Spleen (tissue), 11 donors: Measurements from ENCODE around the gene ZMYM4. TPM values are rescaled to one million over a fixed set of nuclear protein-coding genes. Genes with fewer than 3 reads are reported as not detected.

Experiments
- DNase-seq: peaks from one replicate; pipeline ENCODE4 v3.0.0-alpha.2; 2020
- H3K27ac ChIP-seq, 8 donors: fragments of 200-600 bp; sonication (generic) in 7 of 8; 1 replicate in 4 of 8; 2 replicates in 4 of 8; pipeline versions ENCODE4 v1.5.0 to v1.8.0; 2016 to 2021; ENCODE audit warnings: inconsistent platforms in 4 of 8, mild to moderate bottlenecking in 4 of 8, moderate library complexity in 1 of 8
- H3K27me3 ChIP-seq, 7 donors: fragments of 200-600 bp; sonication (generic) in 6 of 7; replicated peaks in 1 of 7; 1 replicate in 4 of 7; 2 replicates in 3 of 7; pipeline versions ENCODE4 v1.5.0 to v1.8.0; 2016 to 2021; ENCODE audit warnings: inconsistent platforms in 3 of 7, mild to moderate bottlenecking in 1 of 7
- H3K36me3 ChIP-seq, 6 donors: fragments of 200-600 bp; sonication (generic) in 5 of 6; 1 replicate in 4 of 6; 2 replicates in 2 of 6; pipeline versions ENCODE4 v1.5.0 to v1.8.0; 2016 to 2021; ENCODE audit warnings: inconsistent platforms in 2 of 6
- H3K4me1 ChIP-seq, 6 donors: fragments of 200-600 bp; sonication (generic) in 5 of 6; 1 replicate in 3 of 6; 2 replicates in 3 of 6; pipeline versions ENCODE4 v1.5.0 to v1.8.0; 2016 to 2021; ENCODE audit warnings: inconsistent platforms in 3 of 6
- H3K4me3 ChIP-seq, 8 donors: fragments of 200-600 bp; sonication (generic) in 7 of 8; 1 replicate in 4 of 8; 2 replicates in 4 of 8; pipeline versions ENCODE4 v1.5.0 to v1.8.0; 2016 to 2021; ENCODE audit warnings: inconsistent platforms in 4 of 8, mild to moderate bottlenecking in 4 of 8, moderate library complexity in 2 of 8
- H3K9me3 ChIP-seq, 8 donors: fragments of 200-600 bp; sonication (generic) in 7 of 8; 1 replicate in 4 of 8; 2 replicates in 4 of 8; pipeline versions ENCODE4 v1.5.0 to v1.8.0; 2016 to 2021; ENCODE audit warnings: inconsistent platforms in 4 of 8
- POLR2A ChIP-seq, 3 donors: fragments of 450-650 bp; IDR thresholded peaks; one replicate each; pipeline ENCODE4 v1.5.1; 2017; ENCODE audit warnings: antibody characterized with exemption in 3 of 3, mild to moderate bottlenecking in 1 of 3
- POLR2AphosphoS5 ChIP-seq, 3 donors: sonication (generic); formaldehyde crosslinking; IDR thresholded peaks; one replicate each; pipeline ENCODE4 v1.5.1; 2017; ENCODE audit warnings: antibody characterized with exemption in 3 of 3
- WGBS, 5 donors: extraction: QIAGEN DNeasy Blood & Tissue Kit in 3 of 5; methylation state at CpG; one replicate each; pipeline versions ENCODE4 v1.1.5 to v1.1.7; 2013 to 2018; 5-methylcytosine and 5-hydroxymethylcytosine counted together
- intact Hi-C: fragments of 100-400 bp; cut with DNase I; formaldehyde crosslinking; loops from one replicate; pipeline ENCODE4 v1.15.0; 2023; ENCODE audit warnings: low total_unique reads
- polyA plus RNA-seq, 3 donors: library from polyadenylated mRNA; stranded (reverse); fragments of 200-250 nt; gene quantifications; one replicate each; pipeline ENCODE4 v1.2.1, GENCODE V29; 2013
- total RNA-seq, 7 donors: library from RNA; depleted of rRNA in 3 of 7; stranded (reverse); fragments of >200 nt in 3 of 7; fragmentation: NEBNext Ultra II Directional in 4 of 7; extraction: Animal tissue kit (Norgen Biotek cat#: 25700) in 4 of 7; gene quantifications; one replicate each; pipeline versions ENCODE4 v1.1.0 to v1.2.1, GENCODE V29; 2016 to 2021
- TF ChIP-seq, protein P1 (sequence below), 11 experiments: fragments of 200-600 bp in 7 of 11; fragments of 450-650 bp in 4 of 11; sonication (generic) in 4 of 11; IDR thresholded peaks in 8 of 11; conservative IDR thresholded peaks in 3 of 11; 1 replicate in 7 of 11; 2 replicates in 4 of 11; pipeline versions ENCODE4 v1.4.0 to v1.8.0; 2016 to 2021; ENCODE audit warnings: antibody characterized with exemption in 11 of 11, inconsistent platforms in 4 of 11, mild to moderate bottlenecking in 1 of 11
- donor health status: healthy with polysubstance abuse.
- donor health status: DM: no; HTN: no; CAD: no; lungs with moderate emphysema.
- donor health status: DM: no; HTN: no; CAD: no.
- donor health status: Bipolar disorder and iron deficiency.
- donor health status: healthy.
- donor health status: DM: no; HTN: no; CAD: no.
- donor health status: DM: yes; HTN: yes; CAD: no.

The ZMYM4 gene
- total and polyA plus RNA-seq, 10 donors: 9.0 to 70.2 (median 47.1) TPM

DNA sequence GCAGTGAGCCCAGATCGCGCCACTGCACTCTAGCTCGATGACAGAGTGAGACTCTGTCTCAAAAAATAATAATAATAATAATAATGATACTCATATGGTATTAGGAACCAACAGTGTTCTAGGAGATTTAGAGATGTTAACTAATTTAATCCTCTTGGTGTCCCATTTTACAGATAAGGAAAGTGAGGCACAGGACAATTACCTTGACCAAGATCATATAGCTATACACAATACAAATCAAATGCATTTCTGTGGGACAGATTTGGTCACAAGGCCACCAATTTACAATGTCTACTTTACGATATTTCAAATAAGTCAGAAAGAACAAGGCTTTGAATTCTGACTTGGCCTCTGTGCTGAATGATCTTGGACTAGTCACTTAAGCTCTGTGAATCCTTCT lies 2.2 kb upstream of the ZMYM4 start:
- intact Hi-C loops: no loop called here
- no peaks in the 10 kb centered on the region for H3K27me3 ChIP-seq
- H3K9me3 ChIP-seq: no peaks in the 10 kb centered on the region
- no peak overlapping the region for H3K4me3 ChIP-seq
- no peak for DNase-seq
- no peaks in the 10 kb centered on the region for H3K36me3 ChIP-seq
- peaks cover 4 to 43% (median 24%) of the 10 kb centered on the region in 6 donors for H3K4me1 ChIP-seq
- TF ChIP-seq, protein P1, sequence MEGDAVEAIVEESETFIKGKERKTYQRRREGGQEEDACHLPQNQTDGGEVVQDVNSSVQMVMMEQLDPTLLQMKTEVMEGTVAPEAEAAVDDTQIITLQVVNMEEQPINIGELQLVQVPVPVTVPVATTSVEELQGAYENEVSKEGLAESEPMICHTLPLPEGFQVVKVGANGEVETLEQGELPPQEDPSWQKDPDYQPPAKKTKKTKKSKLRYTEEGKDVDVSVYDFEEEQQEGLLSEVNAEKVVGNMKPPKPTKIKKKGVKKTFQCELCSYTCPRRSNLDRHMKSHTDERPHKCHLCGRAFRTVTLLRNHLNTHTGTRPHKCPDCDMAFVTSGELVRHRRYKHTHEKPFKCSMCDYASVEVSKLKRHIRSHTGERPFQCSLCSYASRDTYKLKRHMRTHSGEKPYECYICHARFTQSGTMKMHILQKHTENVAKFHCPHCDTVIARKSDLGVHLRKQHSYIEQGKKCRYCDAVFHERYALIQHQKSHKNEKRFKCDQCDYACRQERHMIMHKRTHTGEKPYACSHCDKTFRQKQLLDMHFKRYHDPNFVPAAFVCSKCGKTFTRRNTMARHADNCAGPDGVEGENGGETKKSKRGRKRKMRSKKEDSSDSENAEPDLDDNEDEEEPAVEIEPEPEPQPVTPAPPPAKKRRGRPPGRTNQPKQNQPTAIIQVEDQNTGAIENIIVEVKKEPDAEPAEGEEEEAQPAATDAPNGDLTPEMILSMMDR (IDR thresholded peaks at IDR 0.05 in 8 of 11, conservative IDR thresholded peaks at IDR 0.05 in 3 of 11): no peak
- TF ChIP-seq POLR2A (IDR thresholded peaks at IDR 0.05) (no peak), POLR2AphosphoS5 (IDR thresholded peaks at IDR 0.05) (no peak)
- H3K27ac ChIP-seq: peak overlapping the region in 3 of 8 donors; percentile 53 to 74 (median 61)
- 95 to 98% (median 97%) methylated on average over 4 of the region's 4 CpGs for WGBS, 5 donors

DNA sequence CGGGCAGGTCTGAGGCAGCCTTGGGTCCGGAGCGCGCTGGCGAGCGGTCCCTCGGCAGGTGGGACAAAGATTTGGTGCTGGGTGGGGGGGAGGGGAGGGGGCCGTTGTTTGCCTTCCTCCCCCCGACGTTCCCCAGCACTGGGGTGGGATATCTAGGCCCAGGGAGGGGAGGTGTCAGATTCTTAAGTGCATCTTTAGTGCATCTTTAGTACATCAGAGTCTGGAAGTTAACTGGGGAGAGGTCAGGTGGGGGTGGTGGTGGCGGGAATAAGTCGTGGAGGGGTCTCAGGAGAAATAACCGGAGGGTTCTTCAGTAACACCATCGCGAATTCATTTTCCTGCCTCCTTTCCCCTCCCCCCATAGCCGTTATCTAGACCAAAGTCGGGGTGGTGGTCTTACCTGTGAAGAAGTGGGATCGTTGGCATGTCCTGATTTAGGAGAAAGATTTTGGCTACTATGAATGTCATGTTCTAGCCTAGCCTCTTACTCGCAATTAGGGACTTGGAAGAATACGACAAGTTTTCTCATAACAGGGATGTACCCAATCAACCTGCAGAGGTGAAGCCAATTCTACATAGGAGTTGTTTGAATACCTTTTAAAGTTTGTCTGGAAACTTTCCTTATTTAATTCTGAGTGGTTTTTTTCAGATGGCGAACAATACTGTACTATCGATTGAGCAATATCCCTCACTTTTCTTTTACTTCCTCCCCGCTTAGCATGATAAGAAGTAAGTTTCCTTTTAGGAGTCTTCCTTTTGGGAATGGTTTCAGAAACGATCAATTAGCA lies 886 bp downstream of the ZMYM4 start:
- Histone ChIP-seq H3K9me3 (no peaks in the 10 kb centered on the region), H3K36me3 (peaks cover 0 to 7% (median 0%) of the 10 kb centered on the region in 6 donors), H3K4me1 (peaks cover 4 to 69% (median 29%) of the 10 kb centered on the region in 6 donors), H3K27me3 (no peaks in the 10 kb centered on the region), H3K27ac (peak overlapping the region; percentile 70 to 96 (median 93)), H3K4me3 (peak overlapping the region; percentile 68 to 95 (median 86))
- intact Hi-C loops: no loop called here
- no peak for DNase-seq
- 2 to 7% (median 3%) methylated on average over 22 to 24 of the region's 24 CpGs for WGBS, 5 donors
- TF ChIP-seq POLR2A (IDR thresholded peaks at IDR 0.05) (no peak), POLR2AphosphoS5 (IDR thresholded peaks at IDR 0.05) (no peak)
- TF ChIP-seq, protein P1 (IDR thresholded peaks at IDR 0.05 in 8 of 11, conservative IDR thresholded peaks at IDR 0.05 in 3 of 11): no peak

DNA sequence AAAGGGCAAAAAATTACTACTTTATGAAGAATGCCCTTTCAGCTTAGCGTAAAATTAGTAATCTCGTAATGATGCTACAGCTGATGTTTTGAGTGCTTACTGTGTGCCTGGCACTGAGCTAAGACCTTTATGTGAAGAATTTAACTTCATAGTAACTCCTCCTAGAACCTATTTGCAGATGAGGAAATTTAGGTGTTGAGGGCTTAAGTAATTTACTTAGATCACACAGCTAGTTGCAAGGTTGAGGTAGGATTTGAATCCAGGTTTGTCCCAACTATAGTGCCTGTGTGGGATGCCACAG lies 1.4 kb downstream of the ZMYM4 start:
- H3K27me3 ChIP-seq: no peaks in the 10 kb centered on the region
- peaks cover 4 to 68% (median 29%) of the 10 kb centered on the region in 6 donors for H3K4me1 ChIP-seq
- H3K27ac ChIP-seq: peak overlapping the region in 5 of 8 donors; percentile 91 to 96 (median 95)
- no peaks in the 10 kb centered on the region for H3K9me3 ChIP-seq
- H3K4me3 ChIP-seq: peak overlapping the region in 7 of 8 donors; percentile 79 to 95 (median 88)
- H3K36me3 ChIP-seq: peaks cover 0 to 7% (median 0%) of the 10 kb centered on the region in 6 donors
- no peak for DNase-seq
- intact Hi-C loops: loop anchor here (10.0 kb wide), 1 partner anchor 245 kb away; no protein-coding TSS in a partner anchor
- WGBS, 5 donors: 57 to 80% (median 68%) methylated on average over 2 of the region's 2 CpGs
- TF ChIP-seq POLR2AphosphoS5 (IDR thresholded peaks at IDR 0.05): no peak
- no peak for TF ChIP-seq POLR2A (IDR thresholded peaks at IDR 0.05)
- TF ChIP-seq, protein P1 (IDR thresholded peaks at IDR 0.05 in 8 of 11, conservative IDR thresholded peaks at IDR 0.05 in 3 of 11): no peak

DNA sequence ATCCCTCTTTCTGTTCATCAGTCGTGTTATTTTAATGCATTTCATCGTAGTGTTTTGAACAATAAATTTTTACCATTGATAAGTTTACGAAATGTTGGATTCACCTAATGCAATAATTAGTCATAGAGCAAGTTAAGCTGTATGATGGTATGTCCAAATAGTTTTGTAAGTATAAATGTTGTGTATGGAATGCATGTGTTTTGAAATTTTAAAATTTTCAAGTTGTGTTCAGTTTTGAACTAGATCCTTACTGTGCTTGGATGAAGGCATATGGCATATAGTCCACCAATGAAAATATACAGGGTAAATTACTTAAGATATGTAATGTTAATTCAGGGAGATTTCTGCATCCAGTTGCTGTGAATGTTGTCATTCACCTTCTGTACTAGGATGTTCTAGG lies 2.3 kb downstream of the ZMYM4 start:
- no peak overlapping the region for H3K4me3 ChIP-seq
- peaks cover 0 to 7% (median 0%) of the 10 kb centered on the region in 6 donors for H3K36me3 ChIP-seq
- DNase-seq: no peak
- H3K4me1 ChIP-seq: peaks cover 4 to 69% (median 30%) of the 10 kb centered on the region in 6 donors
- WGBS, 5 donors: 95 to 99% (median 97%) methylated on average over 3 of the region's 3 CpGs
- H3K27me3 ChIP-seq: no peaks in the 10 kb centered on the region
- H3K27ac ChIP-seq: no peak overlapping the region
- intact Hi-C loops: loop anchor here (10.0 kb wide), 1 partner anchor 246 kb away; no protein-coding TSS in a partner anchor
- H3K9me3 ChIP-seq: no peaks in the 10 kb centered on the region
- TF ChIP-seq, protein P1 (IDR thresholded peaks at IDR 0.05 in 8 of 11, conservative IDR thresholded peaks at IDR 0.05 in 3 of 11): no peak
- TF ChIP-seq POLR2AphosphoS5 (IDR thresholded peaks at IDR 0.05) (no peak), POLR2A (IDR thresholded peaks at IDR 0.05) (no peak)
